ENCODE data around the gene EDRF1.
"Not testable (repeated sequence)": the region's sequence is repeated elsewhere in the genome, so short reads cannot be mapped to it uniquely, and the experiment has no call there.

EDRF1 gene

DNA sequence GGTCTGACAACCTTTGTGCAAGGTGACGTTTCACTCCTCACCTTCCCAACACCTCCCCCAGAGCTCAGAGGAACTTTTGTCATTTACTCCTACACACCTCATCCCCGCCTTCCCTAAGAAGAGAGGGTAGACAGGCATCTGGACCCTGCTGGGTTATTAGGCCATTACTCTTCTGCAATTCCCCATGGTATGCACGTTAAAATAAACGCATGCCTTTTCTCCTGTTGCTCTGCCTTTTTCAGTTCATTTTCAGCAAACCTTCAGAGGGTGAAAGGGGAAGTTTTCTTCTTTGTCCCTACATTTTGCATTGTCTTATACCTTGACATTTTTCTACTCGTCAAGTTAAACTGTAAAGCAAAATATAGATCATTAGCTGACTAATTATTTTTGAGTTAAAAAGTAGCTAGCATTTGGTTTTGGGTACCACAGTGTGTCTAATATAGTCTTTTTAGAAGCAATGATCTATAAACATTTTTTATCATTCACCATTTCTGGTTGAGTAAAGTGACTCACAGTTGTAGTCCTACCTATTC is 10.5 kb upstream of the EDRF1 start:
- DNase-seq (ENCODE audit: low read depth in 3 of 3, low spot score in 1 of 3), result no peak

DNA sequence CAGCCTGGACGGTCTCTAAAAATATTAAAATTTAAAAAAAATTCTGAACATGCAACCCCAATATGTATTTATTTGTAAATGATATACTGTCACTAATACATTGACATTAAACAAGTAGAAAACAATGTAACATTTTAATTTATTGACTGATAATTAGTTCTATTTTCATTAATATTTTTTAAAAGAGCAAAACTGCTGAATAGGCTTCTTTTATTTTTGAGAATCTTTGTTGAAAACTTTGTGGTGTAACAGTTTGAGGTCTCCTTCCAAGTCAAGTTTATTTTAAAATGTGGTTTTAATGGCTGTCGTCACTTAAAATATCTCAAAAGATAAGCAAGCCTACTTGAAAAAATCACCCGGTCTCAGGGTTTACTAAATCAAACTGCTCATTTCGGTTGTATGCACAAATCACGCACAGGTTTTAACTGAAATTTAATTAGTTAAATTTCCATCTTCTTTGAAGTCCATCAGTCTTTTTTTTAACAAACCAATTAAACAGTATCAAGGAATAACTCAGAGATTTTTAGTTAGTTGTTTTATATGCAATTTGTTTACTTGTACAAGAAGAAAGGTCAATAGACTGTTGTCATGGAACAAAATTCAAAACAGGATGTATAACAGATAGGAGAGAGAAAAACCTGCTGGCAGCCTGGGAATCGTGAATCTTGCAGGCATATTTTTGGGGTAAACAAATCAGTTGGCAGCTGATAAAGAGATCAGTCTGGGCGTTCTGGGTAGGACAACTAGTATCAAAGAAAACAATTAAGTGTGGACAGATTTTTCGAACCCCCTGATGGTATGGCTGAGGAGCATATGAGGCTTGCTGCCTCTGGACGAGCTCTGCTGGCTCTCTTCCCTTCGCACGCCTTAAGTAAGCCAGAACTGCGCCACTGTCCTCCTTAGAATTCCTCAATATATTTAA is 9.7 kb upstream of the EDRF1 start:
- no peak for DNase-seq (ENCODE audit: low read depth in 3 of 3, low spot score in 1 of 3)

DNA sequence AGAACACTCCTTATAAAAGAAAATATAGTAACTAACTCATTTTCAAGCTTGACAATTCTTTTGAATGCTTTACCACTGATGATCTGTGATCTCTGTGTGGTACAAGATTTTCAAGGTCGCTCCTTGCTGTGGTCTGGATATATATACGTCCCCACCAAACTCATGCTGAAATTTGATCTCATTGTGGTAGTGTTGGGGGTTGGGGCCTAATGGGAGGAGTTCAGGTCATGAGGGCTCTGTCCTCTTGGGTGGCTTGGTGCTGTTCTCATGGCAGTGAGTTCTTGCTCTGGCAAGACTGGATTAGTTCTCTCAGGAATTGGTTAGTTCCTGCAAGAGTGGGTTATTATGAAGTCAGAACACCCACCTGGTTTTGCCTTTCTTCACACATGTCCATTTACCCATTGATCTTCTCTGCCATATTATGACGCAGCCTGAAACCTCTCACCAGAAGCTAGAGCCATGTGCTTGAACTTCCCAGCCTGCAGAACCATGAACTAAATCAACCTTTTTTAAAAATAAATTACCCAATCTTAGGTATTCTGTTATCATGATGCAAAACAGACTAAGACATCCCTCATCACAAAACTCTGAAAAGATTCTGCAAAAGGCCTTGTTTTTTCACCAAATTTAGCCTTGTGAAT is 8.3 kb upstream of the EDRF1 start:
- DNase-seq (ENCODE audit: low read depth in 3 of 3, low spot score in 1 of 3), result no peak

DNA sequence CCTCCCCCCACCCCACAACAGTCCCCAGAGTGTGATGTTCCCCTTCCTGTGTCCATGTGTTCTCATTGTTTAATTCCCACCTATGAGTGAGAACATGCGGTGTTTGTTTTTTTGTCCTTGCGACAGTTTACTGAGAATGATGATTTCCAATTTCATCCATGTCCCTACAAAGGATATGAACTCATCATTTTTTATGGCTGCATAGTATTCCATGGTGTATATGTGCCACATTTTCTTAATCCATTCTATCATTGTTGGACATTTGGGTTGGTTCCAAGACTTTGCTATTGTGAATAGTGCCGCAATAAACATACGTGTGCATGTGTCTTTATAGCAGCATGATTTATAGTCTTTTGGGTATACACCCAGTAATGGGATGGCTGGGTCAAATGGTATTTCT is 4.8 kb upstream of the EDRF1 start:
- not testable (repeated sequence) for DNase-seq (ENCODE audit: low read depth in 3 of 3, low spot score in 1 of 3)

DNA sequence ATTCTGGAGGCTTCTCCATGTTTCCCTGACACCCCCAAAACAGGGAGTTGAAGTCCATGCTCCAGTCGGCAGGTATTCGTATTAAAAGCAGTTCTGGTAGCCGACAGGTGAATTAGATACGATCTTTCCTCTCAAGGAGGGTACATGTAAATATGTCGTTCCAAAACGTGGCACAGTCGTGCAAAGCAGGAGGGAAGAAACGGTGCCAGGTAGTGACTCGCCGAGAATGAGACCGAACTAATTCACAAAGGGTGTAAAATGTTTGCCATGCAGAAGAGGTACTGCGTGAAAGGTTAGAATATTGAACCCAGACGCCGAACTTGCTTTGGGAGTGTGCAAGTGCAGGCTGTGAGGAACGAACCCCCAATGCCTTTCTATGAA is 483 bp downstream of the EDRF1 start:
- DNase-seq (ENCODE audit: low read depth in 3 of 3, low spot score in 1 of 3), result no peak

DNA sequence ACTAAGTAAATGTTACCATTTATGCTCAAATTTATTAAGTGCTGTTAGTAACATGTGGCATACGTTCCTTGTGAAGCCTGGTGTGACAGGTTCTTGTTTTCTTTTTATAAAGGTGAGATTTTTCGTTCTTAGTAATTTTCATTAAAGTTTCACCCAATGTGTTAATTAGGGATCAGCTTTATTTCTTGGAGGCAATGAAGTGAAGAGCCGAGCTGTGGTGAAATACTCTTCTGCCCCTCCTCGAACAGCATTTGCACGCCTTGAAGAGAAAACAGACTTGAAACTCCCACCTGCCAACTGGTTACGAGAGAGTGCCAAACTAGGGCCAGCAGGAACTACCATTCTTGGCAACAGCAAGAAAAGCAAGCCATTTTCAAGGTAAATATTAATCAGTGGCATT is 1.5 kb downstream of the EDRF1 start:
- DNase-seq (ENCODE audit: low read depth in 3 of 3, low spot score in 1 of 3), result no peak

DNA sequence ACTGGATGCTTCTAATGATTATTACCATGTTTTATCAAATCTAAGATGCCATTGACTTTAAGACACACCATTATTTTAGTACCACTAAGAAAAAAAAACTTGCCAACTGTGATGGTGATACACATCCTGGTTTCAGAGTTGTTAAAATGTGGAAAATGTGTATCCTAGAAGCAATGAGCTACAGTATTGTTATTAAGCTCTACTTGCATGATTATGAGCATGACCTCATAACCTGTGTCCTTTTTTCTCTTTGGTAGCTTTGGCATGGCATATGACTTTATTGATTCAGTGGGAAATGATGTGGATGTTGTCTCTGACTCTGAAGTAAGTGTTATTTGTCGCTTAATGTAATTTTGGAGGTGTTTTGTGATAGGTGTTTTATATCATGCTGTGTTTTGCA is 3.3 kb downstream of the EDRF1 start:
- no peak for DNase-seq (ENCODE audit: low read depth in 3 of 3, low spot score in 1 of 3)

DNA sequence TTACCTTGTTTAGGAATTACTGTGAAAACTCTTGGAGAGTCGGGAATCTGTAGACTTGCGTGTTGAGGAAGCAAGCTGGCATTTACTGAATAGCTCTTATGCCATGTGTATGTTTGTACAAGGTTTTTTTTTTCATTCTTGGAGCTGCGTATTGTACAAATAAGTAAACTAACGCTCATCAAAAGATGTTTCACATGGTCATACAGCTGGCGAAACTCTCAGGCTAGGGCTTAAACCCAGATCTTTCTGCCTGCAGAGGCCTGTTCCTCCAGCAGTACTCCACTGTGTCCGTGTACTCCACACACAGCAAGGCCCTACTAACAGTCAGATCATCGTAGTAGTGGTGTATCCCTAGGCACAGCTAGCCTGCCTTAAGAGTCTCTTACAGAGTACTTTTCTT is 7.4 kb downstream of the EDRF1 start:
- DNase-seq (ENCODE audit: low read depth in 3 of 3, low spot score in 1 of 3), result no peak

DNA sequence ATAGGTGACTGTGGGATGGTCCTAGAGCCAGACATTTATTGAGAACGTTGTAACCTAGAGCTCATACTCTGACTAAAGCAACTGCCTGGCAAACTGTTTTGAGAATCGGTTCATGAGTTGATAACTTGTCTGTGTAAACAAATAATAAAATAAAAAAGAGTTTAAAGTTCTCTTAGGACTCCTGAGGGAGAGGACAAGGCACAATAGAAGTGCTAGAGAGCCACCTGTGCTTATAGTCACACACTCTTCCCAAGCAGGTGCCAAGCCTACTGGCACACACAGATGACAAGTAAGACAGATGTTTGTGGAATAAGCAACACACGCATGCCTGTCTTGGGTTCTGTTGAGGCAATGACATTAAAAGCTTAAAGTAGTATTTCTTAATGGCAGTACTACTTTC is 7.9 kb downstream of the EDRF1 start:
- DNase-seq (ENCODE audit: low read depth in 3 of 3, low spot score in 1 of 3), result no peak

DNA sequence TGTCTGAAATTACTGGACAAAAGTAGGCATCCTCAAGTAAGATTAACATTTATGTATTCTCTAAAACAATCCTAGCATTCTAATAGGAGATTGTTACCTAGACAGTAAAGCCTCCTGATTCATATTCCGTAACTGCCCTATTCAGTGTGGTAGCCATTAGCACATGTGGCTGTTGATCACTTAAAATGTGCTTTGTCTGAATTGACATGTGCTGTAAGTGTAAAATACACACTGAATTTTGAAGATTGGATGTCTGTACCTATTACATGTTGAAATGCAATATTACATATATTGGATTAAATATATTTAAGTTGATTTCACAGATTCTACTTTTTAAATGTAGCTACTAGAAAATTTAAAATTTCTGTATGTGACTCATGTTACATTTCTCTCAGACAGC is 14.6 kb downstream of the EDRF1 start:
- no peak for DNase-seq (ENCODE audit: low read depth in 3 of 3, low spot score in 1 of 3)

DNA sequence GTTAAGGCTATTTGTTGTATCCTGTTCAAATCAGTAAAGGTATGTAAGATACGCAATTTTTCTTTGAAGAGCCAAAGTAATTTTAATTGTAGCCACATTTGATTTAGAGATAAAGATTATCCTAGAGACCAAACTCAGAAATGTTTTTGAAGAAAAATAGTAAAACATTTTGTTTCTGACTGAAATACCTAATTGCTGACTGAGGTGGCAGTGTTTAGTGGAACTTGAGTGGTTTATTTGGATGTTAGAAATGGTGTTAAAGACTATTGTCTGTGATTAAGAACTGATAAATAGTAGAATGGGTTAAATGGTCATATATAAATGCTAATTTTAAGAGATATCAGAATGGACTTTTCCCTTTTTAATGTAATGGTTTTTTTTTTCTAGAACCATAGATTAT is 15.3 kb downstream of the EDRF1 start:
- DNase-seq (ENCODE audit: low read depth in 3 of 3, low spot score in 1 of 3), result no peak

DNA sequence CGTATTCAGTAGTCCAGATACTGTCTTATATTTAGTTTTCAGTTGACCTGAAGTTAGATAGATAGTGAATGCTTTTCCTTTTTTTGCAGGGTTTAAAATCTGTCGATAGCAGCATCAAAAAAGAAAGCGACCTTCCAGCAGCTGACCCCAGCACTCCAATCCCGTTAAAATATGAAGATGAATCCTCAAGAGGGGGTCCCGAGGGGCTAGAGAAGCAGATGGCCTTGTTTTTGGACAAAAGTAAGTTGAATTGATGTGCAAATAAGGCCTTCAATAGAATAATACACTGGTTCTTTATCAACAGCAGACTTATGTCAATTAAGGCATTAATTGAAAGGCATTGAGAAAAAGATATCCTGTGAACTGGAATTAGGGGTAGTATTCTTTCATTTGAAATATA is 18.7 kb downstream of the EDRF1 start:
- no peak for DNase-seq (ENCODE audit: low read depth in 3 of 3, low spot score in 1 of 3)

DNA sequence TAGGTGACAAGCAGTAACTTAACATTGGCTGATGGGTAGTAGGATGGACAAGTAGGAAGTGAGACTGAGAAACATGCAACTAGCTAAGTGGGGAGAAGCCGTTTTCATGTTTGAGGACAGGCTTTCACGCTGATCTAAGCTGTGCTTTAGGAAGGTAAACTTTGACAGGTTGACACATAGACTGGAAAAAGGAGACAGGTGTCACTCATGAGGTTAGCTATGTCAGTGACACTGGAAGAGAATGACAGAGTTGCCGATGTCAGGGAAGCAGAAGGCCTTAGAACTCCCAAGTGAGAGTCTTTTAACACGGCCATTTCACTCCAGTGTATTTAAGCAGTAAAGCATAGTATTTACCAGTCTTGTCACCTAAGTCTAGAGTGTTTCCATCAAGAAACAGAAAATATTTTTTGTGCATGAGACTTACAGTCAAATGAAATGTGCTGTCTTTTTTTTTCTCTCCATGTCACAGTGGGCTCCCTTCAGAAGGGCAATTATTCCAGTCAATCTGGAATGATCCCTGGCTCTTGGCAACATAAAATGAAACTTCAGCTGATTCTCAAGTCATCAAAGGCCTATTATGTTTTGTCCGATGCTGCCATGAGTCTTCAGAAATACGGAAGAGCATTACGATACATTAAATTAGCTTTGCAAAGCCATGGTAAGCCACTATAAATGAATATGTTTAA is 20.6 kb downstream of the EDRF1 start:
- DNase-seq (ENCODE audit: low read depth in 3 of 3, low spot score in 1 of 3), result no peak

DNA sequence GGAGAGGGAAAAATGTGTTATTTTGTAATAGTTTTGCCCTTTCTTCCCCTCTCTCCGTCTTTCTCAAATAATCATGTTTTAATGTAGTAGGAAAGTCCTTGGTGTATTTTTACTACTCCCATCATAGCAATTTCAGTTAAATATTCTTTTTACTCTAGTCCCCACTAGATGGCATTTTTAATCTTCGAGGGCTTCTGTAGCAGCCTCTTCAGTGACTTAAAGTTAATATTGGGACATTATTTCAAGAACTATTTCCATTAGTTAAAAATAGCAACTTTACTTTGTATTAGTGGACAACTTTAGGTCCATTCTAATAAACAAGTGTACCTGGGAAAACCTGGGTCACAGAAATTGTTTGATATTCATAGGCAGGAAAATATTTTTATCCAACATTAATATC is 23.0 kb downstream of the EDRF1 start:
- DNase-seq (ENCODE audit: low read depth in 3 of 3, low spot score in 1 of 3), result no peak

DNA sequence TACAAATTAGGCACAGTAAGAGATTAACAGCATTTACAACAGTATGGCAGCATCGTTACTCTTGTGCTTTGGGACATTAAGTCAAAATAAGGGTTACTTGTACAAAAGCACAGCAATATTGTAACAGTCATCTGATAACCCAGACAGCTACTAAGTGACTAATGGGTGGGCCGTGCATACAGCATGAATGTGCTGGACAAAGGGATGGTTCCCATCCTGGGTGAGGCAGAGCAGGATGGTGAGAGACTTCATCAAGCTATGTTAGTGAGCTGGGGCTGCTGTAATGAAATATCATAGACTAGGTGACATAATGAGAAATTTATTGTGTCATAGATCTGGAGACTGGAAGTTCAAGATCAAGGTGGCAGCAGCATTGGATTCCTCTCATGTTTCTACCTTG is 25.4 kb downstream of the EDRF1 start:
- no peak for DNase-seq (ENCODE audit: low read depth in 3 of 3, low spot score in 1 of 3)

DNA sequence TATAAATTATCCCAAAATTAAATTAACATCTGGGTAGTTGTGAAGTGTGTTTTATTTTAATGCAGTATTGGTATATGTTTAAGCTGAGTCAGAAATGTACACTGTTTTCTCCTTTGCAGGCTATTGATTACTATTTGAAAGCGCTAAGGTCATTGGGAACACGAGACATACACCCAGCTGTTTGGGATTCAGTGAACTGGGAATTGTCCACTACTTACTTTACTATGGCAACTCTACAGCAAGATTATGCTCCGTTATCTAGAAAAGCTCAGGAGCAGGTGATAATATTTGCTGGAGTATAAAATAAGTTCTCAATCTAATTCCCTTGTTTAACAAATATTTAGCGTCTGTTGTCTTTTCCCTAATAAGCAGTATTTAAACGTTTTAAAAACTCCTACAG is 27.9 kb downstream of the EDRF1 start:
- DNase-seq (ENCODE audit: low read depth in 3 of 3, low spot score in 1 of 3), result no peak

DNA sequence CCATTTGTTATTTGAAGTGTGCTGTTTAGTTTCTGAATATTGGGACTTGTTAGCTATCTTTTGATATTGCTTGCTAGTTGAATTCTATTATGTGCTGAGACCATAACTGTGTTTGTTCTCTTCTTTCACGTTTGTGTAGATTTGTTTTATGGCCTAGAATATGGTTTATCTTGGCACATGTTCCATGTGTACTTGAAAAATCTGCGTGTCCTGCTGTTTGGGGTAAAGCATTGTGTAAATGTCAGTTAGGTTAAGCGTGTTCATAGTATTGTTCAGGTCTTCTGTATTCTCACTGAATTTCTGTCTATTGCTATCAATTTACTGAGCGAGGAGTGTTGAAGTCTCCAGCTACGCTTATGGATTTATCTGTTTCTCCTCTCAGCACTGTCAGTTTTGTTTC is 36.7 kb downstream of the EDRF1 start:
- DNase-seq (ENCODE audit: low read depth in 3 of 3, low spot score in 1 of 3), result no peak

DNA sequence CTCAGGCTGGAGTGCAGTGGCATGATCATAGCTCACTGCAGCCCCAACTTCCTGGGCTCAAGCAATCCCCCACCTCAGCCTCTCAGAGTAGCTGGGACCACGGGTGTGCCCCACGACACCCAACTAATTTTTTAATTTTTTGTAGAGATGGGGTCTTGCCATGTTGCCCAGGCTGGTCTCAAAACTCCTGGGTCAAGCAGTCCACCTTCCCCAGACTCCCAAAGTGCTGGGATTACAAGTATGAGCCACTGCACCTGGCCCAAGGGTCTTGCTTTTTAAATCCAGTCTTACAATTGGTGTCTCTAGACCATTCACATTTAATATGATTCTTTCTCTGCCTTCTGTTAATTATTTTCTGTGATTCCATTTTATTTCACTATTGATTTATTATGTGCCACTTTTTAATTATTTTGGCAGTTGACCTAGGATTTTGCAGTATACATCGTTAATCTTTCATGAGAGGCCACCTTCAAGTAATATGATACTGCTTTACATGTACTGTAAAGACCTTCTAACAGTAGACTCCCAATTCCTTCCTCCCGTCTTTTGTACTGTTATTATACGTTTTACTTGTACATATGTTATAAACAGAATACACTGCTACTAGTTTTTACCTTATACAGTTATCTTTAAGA is 37.5 kb downstream of the EDRF1 start:
- no peak for DNase-seq (ENCODE audit: low read depth in 3 of 3, low spot score in 1 of 3)

DNA sequence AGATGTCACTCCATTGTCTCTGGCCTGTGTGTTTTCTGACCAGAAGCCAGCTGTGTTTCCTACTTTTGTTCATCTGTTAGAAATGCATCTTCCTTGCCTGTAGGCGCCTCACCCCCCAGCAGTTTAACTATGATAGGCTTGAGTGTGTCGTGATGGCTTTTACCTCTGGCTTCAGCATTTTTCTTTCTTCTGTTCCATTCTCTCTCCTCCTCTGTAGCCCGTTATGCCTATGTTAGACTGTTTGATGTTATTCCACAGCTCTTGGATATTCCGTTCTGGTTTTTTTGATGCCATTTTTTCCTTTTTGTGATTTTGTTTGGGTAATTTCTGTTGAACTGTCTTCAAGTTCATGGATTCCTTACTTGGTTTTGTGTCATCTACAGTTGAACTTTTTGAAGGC is 38.2 kb downstream of the EDRF1 start:
- DNase-seq (ENCODE audit: low read depth in 3 of 3, low spot score in 1 of 3), result no peak

DNA sequence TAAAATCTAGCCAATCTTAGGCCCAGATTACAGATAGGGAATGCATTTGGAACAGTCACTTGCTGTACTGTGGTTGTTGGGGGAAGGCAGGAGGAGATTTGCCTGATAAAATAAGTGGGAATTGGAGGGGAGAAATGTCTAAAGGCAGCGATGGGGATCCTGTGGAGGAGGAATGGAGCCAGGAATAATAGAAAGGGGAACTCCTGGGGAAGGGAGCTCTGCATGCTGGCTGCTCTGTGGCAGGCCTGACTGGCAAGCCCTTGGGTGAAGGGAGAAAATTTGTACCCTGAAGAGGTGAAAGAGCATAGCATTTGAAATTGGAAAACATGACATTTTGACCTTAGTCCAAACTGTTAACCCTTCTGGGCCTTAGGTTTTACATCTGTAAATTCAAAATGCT is 42.5 kb downstream of the EDRF1 start:
- no peak for DNase-seq (ENCODE audit: low read depth in 3 of 3, low spot score in 1 of 3)
